IPS-18c (cell line): ENCODE measurements around the gene SHROOM3.

Experiments
- H3K4me3 ChIP-seq: 2 replicates; pipeline ENCODE4 v1.7.0; 2013; ENCODE audit warnings: low read depth, mild to moderate bottlenecking, low read length, moderate library complexity; ENCODE audit not compliant: insufficient read depth
- H3K9me3 ChIP-seq: one replicate; pipeline ENCODE4 v1.6.1; 2013; ENCODE audit warnings: mild to moderate bottlenecking, low read length, moderate library complexity; ENCODE audit not compliant: control insufficient read depth, insufficient read depth

The SHROOM3 gene

DNA sequence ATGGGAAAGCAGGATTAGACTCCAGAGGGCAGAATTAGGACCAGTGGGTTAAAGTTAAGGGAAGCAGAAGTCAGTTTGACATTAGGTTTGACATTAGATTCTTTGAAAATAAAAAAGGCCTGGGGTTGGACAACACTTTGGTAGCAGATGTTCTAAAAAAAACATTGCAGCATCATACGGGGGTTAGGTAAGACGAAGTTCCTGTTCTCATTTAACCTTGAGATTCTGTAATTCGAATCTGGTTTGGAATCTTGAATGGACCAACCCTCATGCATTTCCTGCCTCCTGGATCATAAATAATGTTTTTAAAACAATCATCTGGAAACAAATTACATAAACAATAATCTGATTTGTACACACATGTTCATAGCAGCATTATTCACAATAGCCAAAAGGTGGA, 181.0 kb downstream of the SHROOM3 start:
- Histone ChIP-seq H3K9me3 (no peaks in the 10 kb centered on the region), H3K4me3 (no peak overlapping the region)

DNA sequence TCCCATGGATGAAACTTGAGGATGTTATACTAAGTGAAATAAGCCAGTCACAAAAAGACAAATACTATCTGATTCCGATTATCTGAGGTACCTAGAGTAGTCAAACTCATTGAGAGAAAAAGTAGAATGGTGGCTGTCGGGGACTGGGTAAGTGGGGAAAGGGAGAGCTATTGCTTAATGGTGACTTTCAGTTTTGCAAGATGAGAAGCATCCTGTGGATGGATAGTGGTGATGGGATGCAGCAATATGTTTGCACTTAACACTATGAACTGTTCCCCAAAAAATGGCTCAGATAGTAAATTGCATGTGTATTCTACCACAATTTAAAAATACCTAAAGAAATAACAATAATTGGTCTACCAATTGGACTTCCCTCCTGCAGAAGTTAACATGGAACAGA, 181.5 kb downstream of the SHROOM3 start:
- H3K9me3 ChIP-seq, result no peaks in the 10 kb centered on the region
- no peak overlapping the region for H3K4me3 ChIP-seq

DNA sequence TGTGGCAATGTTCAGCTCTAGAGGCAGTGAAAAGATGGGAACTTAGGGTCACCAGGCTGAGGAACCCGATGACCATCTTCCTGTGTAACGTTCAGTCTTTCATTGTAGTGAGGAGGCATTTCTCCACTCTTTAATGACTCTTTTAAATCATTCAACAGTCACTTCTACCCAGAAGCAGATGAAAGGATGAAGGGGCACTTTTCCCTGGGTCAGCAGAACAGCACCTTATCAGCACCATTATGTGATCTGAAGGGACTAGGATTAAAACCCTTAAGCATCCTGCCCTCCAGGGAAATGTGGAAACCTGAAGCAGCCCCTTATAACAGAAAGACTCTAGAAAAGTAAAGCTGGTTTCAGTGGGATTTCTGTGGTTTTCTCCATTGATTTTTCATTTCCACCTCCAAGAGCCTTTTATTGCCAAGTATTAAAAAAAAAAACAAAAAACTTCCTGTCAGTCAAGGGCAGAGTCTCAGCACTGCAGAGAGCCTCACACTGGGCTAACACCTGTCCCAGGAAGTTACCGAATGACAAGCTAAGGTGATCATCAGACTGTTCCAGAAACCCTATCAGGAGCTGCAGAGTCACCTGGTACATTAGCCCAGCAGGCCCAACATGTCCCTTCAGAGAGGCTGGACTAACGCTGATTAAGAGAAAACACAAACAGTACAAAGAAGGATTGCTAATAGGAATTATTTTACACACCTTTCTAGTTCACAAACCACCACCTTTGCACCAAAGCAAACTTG, 185.9 kb downstream of the SHROOM3 start:
- H3K4me3 ChIP-seq, result no peak overlapping the region

DNA sequence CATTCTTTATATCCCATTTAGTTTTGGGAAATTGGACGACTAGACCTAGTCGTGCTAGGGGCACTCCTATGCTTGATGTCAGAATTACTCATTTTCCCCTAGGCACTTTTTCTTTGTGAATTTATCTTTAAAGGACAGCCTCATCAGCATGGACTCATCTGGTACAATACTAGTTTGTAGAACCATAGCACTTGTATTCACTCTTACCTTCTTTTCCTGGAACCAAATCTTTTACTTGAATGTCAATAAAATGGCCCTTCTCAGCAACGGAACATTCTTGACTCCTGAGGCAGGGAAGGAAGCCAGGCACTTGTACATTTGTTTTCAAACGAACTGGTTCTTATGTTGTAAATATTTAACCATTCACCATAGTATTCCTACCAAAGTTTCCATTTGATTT, 187.1 kb downstream of the SHROOM3 start:
- no peaks in the 10 kb centered on the region for H3K9me3 ChIP-seq

More for the DNA sequence above, 185.9 kb downstream of the SHROOM3 start:
- H3K9me3 ChIP-seq, result no peaks in the 10 kb centered on the region

DNA sequence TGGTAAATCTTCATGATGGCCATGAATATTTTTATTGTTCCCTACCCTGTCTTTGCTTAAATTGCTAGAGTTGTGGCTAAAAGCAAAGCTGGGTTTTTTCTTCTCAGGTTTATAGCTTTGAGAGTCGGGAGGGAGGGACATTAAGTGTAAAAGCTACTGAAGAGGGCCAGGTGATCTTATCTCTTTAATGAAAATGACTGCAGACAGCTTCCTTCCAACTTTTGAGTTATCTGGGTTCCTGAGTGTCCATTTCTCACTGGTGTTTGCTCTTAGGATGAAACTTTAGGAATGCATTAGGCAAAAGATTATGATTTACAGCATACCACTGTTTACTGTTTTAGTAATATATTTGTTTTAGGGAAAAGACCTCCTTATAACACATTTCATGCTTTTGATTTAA, 187.7 kb downstream of the SHROOM3 start:
- H3K4me3 ChIP-seq, result no peak overlapping the region
- H3K9me3 ChIP-seq, result no peaks in the 10 kb centered on the region

More for the DNA sequence above, 187.1 kb downstream of the SHROOM3 start:
- H3K4me3 ChIP-seq, result no peak overlapping the region

DNA sequence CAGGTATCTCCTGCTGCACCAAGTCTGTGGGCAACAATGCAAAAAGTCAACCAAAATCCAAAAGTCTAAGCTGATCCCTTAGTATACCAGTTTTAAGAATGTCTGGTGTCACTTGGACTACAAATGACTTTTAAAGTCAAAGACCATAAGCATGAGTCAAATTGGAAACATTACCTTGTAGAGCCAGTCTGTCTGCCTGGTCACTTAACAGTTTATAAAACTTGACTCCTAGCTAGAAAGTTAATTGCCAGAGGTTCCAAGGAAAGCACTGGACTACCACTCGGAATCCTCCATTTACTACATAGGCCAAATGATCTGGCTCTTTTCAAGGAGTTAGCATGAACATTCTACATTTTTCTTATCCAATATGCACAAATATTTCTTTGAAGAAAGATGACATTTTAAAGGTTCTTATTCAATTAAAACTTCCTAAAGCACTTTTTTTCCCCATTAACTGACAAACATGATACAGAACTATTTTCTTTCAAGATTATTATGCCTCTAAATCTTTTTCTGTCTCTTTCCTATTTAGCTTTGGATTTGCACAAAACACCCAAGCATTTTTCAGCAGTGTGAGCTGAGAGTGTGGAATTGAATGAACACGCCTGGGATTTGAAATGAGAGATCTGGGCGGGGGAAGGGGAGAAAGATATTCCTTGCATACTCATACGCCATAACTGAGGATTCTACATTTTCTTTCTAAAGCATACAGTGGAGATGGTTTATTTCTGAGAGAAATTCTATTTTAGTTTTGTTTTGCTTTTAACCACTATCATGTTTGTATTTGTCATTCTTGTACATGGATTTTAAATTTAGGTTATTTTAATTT, 188.4 kb downstream of the SHROOM3 start:
- Histone ChIP-seq H3K4me3 (no peak overlapping the region), H3K9me3 (no peaks in the 10 kb centered on the region)

DNA sequence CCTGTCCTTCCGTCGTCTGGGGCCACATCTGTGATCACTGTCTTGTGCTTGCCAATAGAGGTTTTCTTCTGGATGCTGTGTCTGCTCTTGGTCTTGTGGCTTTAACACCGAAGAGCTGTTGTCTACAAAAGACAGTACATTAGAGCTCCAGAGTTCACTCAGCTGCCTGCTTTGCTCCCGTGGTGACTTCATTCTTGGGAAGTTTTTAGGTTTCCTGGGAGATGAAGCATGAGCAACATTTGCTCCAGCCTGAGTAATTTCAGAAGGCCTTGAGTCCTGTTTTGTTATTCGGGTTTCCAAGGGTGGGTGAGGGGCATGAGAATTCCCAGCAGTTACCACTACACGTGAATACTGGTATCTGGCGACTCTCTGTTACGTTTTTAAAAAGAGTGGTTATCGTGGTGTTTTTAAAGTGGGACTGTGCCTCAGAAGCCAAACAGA, 189.2 kb downstream of the SHROOM3 start:
- H3K4me3 ChIP-seq, result no peak overlapping the region

DNA sequence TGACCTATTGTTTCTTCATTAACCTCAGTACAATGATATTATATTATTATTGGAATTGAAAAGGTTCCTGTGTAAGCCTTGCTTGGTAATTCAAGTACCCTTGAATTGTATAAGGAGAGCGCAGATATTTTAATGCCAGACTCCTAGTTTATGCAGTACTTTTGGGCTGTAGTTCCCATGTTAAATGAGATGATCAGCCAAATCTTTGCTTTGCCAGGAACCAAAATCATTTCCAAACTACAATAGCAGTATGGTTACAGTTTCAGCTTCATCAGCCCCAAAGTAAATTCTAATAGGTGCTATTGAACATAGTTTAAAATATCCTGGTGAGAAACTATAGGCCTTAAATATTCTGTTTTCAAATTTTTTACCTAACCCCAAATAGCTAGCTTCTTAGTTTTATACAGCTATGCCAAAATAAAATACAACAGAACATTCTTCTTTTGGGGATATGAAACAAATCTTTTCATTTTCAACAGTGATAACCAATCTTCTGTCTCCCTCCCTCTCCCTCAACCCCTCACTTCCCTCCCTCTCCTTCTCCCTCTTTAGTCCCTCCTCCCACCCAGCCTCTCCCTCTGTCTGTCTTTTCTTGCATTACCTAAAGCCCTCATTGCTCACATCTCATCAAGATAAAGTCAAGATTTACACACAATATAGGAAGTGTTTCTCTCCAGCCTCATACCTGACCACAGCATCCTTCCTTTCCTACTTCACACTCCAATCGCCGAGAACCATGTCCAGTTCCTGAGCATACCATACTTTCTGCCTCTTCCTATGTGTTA, 190.1 kb downstream of the SHROOM3 start:
- H3K9me3 ChIP-seq, result no peaks in the 10 kb centered on the region
- H3K4me3 ChIP-seq, result no peak overlapping the region

More for the DNA sequence above, 189.2 kb downstream of the SHROOM3 start:
- no peaks in the 10 kb centered on the region for H3K9me3 ChIP-seq

DNA sequence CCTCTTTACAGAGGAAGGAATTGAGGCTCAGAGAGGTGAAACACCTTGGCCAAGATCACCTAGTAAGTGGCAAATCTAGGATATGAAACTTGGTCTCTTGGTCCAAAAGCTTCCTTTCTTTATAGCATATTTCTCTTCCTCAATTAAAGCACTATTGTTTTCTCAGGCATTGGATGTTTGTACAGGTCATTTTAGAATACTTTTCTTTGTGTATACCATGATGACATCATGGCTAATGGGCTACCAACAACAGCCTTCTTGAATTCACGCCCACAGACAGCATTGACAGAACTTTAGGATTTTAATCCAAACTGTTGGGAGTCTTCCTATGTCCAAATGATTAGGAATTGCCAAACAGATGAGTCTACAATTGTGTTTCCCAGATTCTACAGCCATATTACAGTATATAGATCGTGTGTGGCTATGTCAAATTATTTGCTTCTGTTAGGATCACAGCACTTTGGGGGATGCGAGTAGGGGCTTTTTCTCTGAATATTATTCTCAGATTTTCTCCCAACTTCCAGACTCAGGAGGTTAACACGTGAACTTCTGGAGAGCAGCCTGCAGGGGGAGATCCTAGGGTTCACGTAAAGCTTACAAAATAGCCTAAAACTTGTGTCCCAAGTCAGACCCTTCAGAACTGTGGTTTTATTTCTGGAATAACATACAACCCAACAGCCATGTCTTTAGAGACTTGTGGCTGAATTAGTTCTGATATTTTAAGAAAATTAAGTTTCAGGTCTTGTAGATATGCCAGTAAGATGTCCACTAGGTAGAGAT, 191.8 kb downstream of the SHROOM3 start:
- Histone ChIP-seq H3K9me3 (no peaks in the 10 kb centered on the region), H3K4me3 (no peak overlapping the region)

DNA sequence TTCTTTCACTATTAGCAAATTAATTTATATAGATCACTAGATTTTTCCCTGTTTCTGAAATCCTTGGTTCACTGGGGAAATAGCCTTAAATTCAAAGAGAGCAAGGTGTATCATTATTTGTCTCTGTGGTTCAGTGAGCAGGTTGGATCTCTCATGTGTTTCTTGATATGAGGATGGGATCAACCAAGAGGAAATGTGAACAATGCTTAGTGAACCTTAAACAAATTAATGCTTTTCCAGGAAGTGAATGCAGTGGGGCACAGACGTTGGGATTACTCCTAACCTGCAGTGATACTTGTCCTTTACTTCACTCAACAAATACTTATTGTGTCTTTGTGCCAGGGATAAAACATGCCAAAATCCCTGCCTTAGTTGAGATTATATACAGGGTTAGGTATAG, 193.2 kb downstream of the SHROOM3 start:
- Histone ChIP-seq H3K4me3 (no peak overlapping the region), H3K9me3 (no peaks in the 10 kb centered on the region)

DNA sequence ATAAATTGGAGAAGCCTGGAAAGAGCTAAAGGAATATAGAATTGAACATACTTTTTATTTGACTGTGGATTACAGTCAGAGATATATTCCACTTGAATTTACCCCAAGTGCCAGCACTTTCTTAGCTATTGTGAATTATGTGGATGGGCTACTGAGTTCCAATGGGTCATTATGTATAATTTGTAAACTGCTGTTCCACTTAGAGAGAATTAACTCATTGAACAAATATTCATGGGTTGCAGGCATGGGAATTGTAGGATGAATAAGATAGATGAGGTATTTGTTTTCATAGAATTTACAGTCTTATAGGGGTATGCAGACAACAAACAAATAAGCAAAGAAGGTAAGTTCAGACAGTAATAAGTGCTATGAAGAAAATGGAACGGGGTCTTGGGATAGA, 195.7 kb downstream of the SHROOM3 start:
- Histone ChIP-seq H3K4me3 (no peak overlapping the region), H3K9me3 (no peaks in the 10 kb centered on the region)

DNA sequence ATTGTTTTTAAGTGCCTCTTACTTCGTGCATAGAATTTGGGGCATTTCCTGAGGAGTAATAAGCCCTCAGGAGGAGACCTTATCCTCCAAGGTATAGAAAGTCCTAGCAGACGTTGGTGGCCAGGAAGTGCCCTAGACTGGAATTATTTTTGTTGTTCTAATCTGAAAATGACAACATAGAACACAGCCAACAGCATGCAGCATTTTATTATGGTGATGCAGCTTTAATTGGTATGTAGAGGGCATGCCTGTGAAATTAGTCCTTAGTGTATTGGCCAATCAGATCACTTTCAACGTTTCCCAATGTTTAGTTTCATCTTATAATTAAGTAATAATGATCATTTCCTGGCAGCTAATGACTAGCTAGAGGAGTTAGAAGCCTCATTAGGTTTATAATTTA, 199.2 kb downstream of the SHROOM3 start:
- H3K4me3 ChIP-seq, result no peak overlapping the region
- no peaks in the 10 kb centered on the region for H3K9me3 ChIP-seq

DNA sequence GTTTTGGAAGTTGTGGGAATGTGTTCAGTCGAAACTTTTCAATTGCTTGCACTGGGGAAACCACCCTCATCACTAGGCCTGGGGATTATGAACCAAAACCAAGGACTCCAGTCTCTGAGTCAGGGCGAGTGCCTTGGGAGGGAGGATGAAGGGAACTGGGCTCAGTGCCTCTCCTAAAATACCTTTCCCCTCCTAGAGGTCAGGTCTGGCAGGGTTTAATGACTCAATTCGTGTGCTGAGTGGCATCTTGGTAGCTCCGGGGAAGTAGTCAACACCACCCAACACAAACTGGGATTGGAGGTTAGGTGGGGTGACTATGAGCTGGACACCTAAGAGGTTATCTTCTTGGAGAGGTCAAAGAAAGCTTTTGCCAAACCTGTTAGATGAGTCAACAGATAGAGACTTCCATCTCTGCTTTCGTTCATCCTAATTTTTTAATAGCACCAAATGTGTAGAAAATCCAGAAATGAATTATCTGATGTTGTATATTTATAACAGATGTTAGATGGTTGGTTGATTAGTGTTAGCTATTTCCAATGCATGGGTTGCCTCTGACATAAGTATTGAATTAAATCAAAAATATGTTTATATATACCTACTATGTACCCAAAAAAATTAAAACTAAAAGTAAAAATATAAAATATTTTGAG, 202.8 kb downstream of the SHROOM3 start:
- Histone ChIP-seq H3K4me3 (no peak overlapping the region), H3K9me3 (no peaks in the 10 kb centered on the region)

DNA sequence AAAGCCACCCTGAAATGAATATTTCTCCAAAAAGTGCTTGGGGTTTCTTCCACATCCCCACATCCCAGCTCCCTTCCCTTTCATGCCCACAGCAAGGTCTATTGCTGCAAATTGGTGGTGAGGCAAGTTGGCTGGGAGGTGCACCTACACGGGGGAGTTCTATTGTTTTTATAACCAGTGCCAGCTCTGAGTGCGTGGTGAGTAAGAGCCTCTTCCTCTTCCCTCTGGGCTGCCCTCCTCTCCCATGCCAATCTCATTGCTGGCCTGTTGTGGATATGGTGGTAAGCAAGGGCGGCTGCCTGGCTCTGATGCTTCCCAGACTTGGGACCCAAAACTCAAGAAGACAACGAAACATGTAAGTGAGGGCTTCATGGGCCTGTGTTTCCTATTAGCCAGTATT, 204.3 kb downstream of the SHROOM3 start:
- Histone ChIP-seq H3K9me3 (no peaks in the 10 kb centered on the region), H3K4me3 (no peak overlapping the region)

DNA sequence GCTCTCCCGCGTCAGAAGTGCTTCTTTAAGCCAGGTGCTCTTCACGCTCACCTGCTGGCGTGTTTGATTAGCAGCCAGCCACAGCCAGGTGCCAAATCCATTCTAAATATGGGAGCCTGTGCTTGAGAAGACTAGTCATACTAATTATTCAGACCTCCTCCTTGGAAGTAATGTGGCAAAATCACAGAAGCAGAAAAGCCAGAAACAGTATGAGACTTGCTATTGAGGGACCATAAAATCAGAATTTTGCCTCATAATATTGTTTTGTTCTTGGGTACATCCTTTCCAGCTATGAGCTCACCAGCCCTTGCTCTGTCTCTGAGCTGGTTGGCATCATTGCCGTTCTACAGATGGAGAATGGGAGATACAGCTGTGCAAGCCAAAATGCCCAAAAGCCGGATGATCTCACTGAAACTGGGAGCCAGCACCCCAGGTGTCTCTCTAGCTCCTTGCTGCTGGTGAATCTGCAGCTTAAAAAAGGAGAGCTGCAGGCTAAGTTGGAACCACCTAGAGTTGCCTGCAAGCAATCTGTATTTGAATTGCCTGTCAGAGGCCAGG, 205.4 kb downstream of the SHROOM3 start:
- Histone ChIP-seq H3K9me3 (no peaks in the 10 kb centered on the region), H3K4me3 (no peak overlapping the region)

DNA sequence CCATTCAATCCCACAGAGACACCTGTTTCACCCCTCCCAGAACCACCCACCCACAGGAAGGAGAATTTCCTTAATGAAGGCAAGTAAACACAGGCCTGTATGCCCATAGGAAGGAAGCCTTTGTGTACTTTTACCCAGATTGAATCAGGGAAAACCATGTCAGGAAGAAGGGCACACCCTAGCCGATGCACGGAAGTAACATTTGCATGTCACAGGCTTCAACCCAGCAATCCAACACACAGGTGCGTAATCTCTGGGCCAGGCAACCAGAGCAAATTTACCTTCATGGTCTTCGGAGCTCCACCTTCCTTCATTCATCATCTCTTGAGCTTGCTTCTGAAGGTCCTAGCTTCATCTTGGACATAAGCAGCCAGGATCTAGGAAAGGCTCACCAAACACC, 206.3 kb downstream of the SHROOM3 start:
- Histone ChIP-seq H3K4me3 (no peak overlapping the region), H3K9me3 (no peaks in the 10 kb centered on the region)
